Activated T-helper 1 cell treated with anti-CD3 and anti-CD28 coated beads, Interleukin-12 subunit alpha, Interleukin-12 subunit beta, Interleukin-2, Interleukin-4 antibody, amounts not matched to agents 30 ng/mL and 10 ng/mL and 1 ng/mL, durations not matched to agents 14 hours and 24 hours and 36 hours (primary cell): ENCODE results near the gene NRXN3. TPM values are rescaled to one million over a fixed set of nuclear protein-coding genes. Genes with fewer than 3 reads are reported as not detected.

Source experiments
- DNase-seq: peaks from one replicate; pipeline ENCODE4 v3.0.0; 2021; ENCODE audit warnings: low spot score
- H3K27ac Mint-ChIP-seq: one replicate; pipeline ENCODE4 v1.8.0; 2021; ENCODE audit warnings: mild to moderate bottlenecking, mixed read lengths
- H3K27me3 Mint-ChIP-seq: one replicate; pipeline ENCODE4 v1.8.0; 2022; ENCODE audit warnings: mild to moderate bottlenecking, moderate library complexity, mixed read lengths; ENCODE audit not compliant: insufficient read depth
- H3K36me3 Mint-ChIP-seq: one replicate; pipeline ENCODE4 v1.8.0; 2021; ENCODE audit warnings: low read depth, mixed read lengths
- H3K4me1 Mint-ChIP-seq: one replicate; pipeline ENCODE4 v1.8.0; 2021; ENCODE audit warnings: low read depth, mixed read lengths
- H3K4me3 Mint-ChIP-seq: one replicate; pipeline ENCODE4 v1.8.0; 2021; ENCODE audit warnings: mild to moderate bottlenecking, moderate library complexity, mixed read lengths
- H3K9me3 Mint-ChIP-seq: one replicate; pipeline ENCODE4 v1.8.0; 2021; ENCODE audit warnings: mixed read lengths
- intact Hi-C: fragments of 100-400 bp; cut with micrococcal nuclease; formaldehyde crosslinking; loops from one replicate; pipeline ENCODE4 v1.15.1; 2024
- total RNA-seq: library from RNA; stranded (reverse); gene quantifications from 2 replicates; pipeline ENCODE4 v1.2.3, GENCODE V29; 2022

The NRXN3 gene
- total RNA-seq, 1 donor from 2014 or later, result not detected

- Mint-ChIP-seq H3K4me3 (no peak overlapping the region), H3K4me1 (no peaks in the 10 kb centered on the region)
- intact Hi-C loops, result no loop called here
These were observed 1651.9 kb downstream of the NRXN3 start for GRCh38 chr14:79822034-79822433.

GRCh38 chr14:79825046-79825521 is 1654.9 kb downstream of the NRXN3 start:
- intact Hi-C loops, result no loop called here
- Mint-ChIP-seq H3K27me3 (no peaks in the 10 kb centered on the region), H3K27ac (no peak overlapping the region), H3K9me3 (no peaks in the 10 kb centered on the region), H3K36me3 (no peaks in the 10 kb centered on the region), H3K4me1 (no peaks in the 10 kb centered on the region), H3K4me3 (no peak overlapping the region)
- no peak for DNase-seq

More at GRCh38 chr14:79822034-79822433, 1651.9 kb downstream of the NRXN3 start:
- DNase-seq, result no peak
- Mint-ChIP-seq H3K27ac (no peak overlapping the region), H3K27me3 (no peaks in the 10 kb centered on the region), H3K9me3 (no peaks in the 10 kb centered on the region), H3K36me3 (no peaks in the 10 kb centered on the region)

GRCh38 chr14:79826362-79826761 is 1656.2 kb downstream of the NRXN3 start:
- no peaks in the 10 kb centered on the region for H3K36me3 Mint-ChIP-seq
- intact Hi-C loops, result no loop called here
- no peaks in the 10 kb centered on the region for H3K4me1 Mint-ChIP-seq
- no peaks in the 10 kb centered on the region for H3K9me3 Mint-ChIP-seq
- no peak overlapping the region for H3K4me3 Mint-ChIP-seq
- no peak for DNase-seq
- H3K27me3 Mint-ChIP-seq, result no peaks in the 10 kb centered on the region
- no peak overlapping the region for H3K27ac Mint-ChIP-seq

GRCh38 chr14:79829405-79830166 is 1659.4 kb downstream of the NRXN3 start:
- Mint-ChIP-seq H3K27me3 (no peaks in the 10 kb centered on the region), H3K9me3 (no peaks in the 10 kb centered on the region), H3K4me3 (no peak overlapping the region), H3K36me3 (no peaks in the 10 kb centered on the region), H3K27ac (no peak overlapping the region), H3K4me1 (no peaks in the 10 kb centered on the region)
- intact Hi-C loops, result no loop called here
- DNase-seq, result no peak

- no peak overlapping the region for H3K27ac Mint-ChIP-seq
- H3K4me3 Mint-ChIP-seq, result no peak overlapping the region
- intact Hi-C loops, result no loop called here
- no peaks in the 10 kb centered on the region for H3K4me1 Mint-ChIP-seq
- no peaks in the 10 kb centered on the region for H3K9me3 Mint-ChIP-seq
- no peak for DNase-seq
- no peaks in the 10 kb centered on the region for H3K36me3 Mint-ChIP-seq
- H3K27me3 Mint-ChIP-seq, result no peaks in the 10 kb centered on the region
These were observed 1661.2 kb downstream of the NRXN3 start for GRCh38 chr14:79831195-79831892.

- no peaks in the 10 kb centered on the region for H3K36me3 Mint-ChIP-seq
- H3K27ac Mint-ChIP-seq, result no peak overlapping the region
- no peaks in the 10 kb centered on the region for H3K4me1 Mint-ChIP-seq
- intact Hi-C loops, result no loop called here
- no peaks in the 10 kb centered on the region for H3K27me3 Mint-ChIP-seq
- no peak overlapping the region for H3K4me3 Mint-ChIP-seq
- H3K9me3 Mint-ChIP-seq, result no peaks in the 10 kb centered on the region
- DNase-seq, result no peak
These were observed 1663.6 kb downstream of the NRXN3 start for GRCh38 chr14:79833781-79834180.

- no peak overlapping the region for H3K27ac Mint-ChIP-seq
- H3K4me1 Mint-ChIP-seq, result no peaks in the 10 kb centered on the region
- DNase-seq, result no peak
- intact Hi-C loops, result no loop called here
- no peak overlapping the region for H3K4me3 Mint-ChIP-seq
- H3K9me3 Mint-ChIP-seq, result no peaks in the 10 kb centered on the region
- H3K27me3 Mint-ChIP-seq, result no peaks in the 10 kb centered on the region
- H3K36me3 Mint-ChIP-seq, result no peaks in the 10 kb centered on the region
These were observed 1664.7 kb downstream of the NRXN3 start for GRCh38 chr14:79834868-79835267.

- DNase-seq, result no peak
- no peak overlapping the region for H3K4me3 Mint-ChIP-seq
- no peaks in the 10 kb centered on the region for H3K27me3 Mint-ChIP-seq
These were observed 1666.4 kb downstream of the NRXN3 start for GRCh38 chr14:79836577-79836976.

GRCh38 chr14:79837699-79838098 is 1667.5 kb downstream of the NRXN3 start:
- H3K4me3 Mint-ChIP-seq, result no peak overlapping the region
- H3K36me3 Mint-ChIP-seq, result no peaks in the 10 kb centered on the region

More at GRCh38 chr14:79836577-79836976, 1666.4 kb downstream of the NRXN3 start:
- Mint-ChIP-seq H3K36me3 (no peaks in the 10 kb centered on the region), H3K27ac (no peak overlapping the region), H3K9me3 (no peaks in the 10 kb centered on the region), H3K4me1 (no peaks in the 10 kb centered on the region)
- intact Hi-C loops, result no loop called here

GRCh38 chr14:79840103-79840502 is 1669.9 kb downstream of the NRXN3 start:
- Mint-ChIP-seq H3K4me1 (no peaks in the 10 kb centered on the region), H3K9me3 (no peaks in the 10 kb centered on the region), H3K27me3 (no peaks in the 10 kb centered on the region), H3K36me3 (no peaks in the 10 kb centered on the region), H3K4me3 (no peak overlapping the region), H3K27ac (no peak overlapping the region)
- intact Hi-C loops, result no loop called here
- no peak for DNase-seq

More at GRCh38 chr14:79837699-79838098, 1667.5 kb downstream of the NRXN3 start:
- DNase-seq, result no peak
- Mint-ChIP-seq H3K9me3 (no peaks in the 10 kb centered on the region), H3K27me3 (no peaks in the 10 kb centered on the region), H3K27ac (no peak overlapping the region), H3K4me1 (no peaks in the 10 kb centered on the region)
- intact Hi-C loops, result no loop called here

GRCh38 chr14:79840831-79841230 is 1670.7 kb downstream of the NRXN3 start:
- Mint-ChIP-seq H3K9me3 (no peaks in the 10 kb centered on the region), H3K36me3 (no peaks in the 10 kb centered on the region), H3K27ac (no peak overlapping the region), H3K4me1 (no peaks in the 10 kb centered on the region), H3K4me3 (no peak overlapping the region), H3K27me3 (no peaks in the 10 kb centered on the region)
- no peak for DNase-seq
- intact Hi-C loops, result no loop called here

- Mint-ChIP-seq H3K4me1 (no peaks in the 10 kb centered on the region), H3K27ac (no peak overlapping the region), H3K9me3 (no peaks in the 10 kb centered on the region), H3K4me3 (no peak overlapping the region), H3K27me3 (no peaks in the 10 kb centered on the region), H3K36me3 (no peaks in the 10 kb centered on the region)
- DNase-seq, result no peak
- intact Hi-C loops, result no loop called here
These were observed 1671.3 kb downstream of the NRXN3 start for GRCh38 chr14:79841433-79841832.

- intact Hi-C loops, result no loop called here
- H3K27me3 Mint-ChIP-seq, result no peaks in the 10 kb centered on the region
- no peak overlapping the region for H3K4me3 Mint-ChIP-seq
- no peak overlapping the region for H3K27ac Mint-ChIP-seq
- no peaks in the 10 kb centered on the region for H3K4me1 Mint-ChIP-seq
- H3K36me3 Mint-ChIP-seq, result no peaks in the 10 kb centered on the region
- no peaks in the 10 kb centered on the region for H3K9me3 Mint-ChIP-seq
- DNase-seq, result no peak
These were observed 1672.1 kb downstream of the NRXN3 start for GRCh38 chr14:79842270-79842669.
